Stimulated activated CD8-positive, alpha-beta memory T cell treated with anti-CD3 and anti-CD28 coated beads, Interleukin-4, amount 100 ng/mL, for 1 hour (primary cell): Measurements from ENCODE around the gene GPR78.

Experiments used
- DNase-seq, 2 donors: peaks; one replicate each; pipeline ENCODE4 v3.0.0-alpha.2; 2020; ENCODE audit warnings: low read depth in 2 of 2, low spot score in 1 of 2

GPR78 gene

DNA sequence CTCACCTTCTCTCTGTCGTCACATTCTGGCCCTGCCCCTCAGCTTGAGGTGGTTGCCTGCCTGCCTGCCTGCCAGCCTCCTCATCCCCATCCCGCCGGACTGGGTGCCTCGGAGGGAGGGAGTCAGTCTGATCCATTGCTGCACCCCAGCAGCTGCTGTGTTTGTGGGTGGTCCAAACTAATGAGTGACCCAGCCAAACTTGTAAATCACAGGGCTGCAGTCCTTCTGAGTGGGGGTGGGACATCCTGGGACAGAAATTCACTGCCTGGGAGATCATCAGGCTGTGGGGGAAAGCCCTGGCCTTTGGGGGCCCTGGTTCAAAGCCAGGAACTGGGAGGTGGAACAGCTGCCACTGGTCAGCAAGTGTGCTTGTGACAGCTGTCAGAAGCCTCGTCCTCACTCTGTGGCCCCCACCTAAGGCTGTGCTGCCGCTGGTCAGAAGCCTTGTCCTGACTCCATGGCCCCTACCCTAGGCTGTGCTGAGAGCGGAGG is 5.6 kb downstream of the GPR78 start:
- no peak for DNase-seq

DNA sequence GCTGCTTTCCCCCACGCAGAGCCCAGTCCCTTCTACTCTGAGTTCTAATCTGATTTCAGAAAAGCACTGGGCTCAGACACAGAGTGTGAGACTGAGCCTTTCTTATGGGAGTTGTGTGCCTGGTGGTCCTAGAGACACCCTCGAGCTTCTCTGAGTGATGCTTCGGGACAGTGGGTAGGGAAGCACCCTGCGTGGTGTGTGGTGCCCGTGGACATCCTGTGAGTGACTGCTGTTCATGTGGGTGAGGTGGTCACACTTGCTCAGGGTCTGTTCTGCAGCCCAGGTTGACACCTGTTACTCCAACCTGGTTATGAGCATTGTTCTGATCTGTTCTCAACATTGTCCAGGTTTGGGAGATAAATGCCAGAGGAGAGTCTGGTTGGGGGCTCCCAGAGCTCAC is 6.1 kb downstream of the GPR78 start:
- no peak for DNase-seq

DNA sequence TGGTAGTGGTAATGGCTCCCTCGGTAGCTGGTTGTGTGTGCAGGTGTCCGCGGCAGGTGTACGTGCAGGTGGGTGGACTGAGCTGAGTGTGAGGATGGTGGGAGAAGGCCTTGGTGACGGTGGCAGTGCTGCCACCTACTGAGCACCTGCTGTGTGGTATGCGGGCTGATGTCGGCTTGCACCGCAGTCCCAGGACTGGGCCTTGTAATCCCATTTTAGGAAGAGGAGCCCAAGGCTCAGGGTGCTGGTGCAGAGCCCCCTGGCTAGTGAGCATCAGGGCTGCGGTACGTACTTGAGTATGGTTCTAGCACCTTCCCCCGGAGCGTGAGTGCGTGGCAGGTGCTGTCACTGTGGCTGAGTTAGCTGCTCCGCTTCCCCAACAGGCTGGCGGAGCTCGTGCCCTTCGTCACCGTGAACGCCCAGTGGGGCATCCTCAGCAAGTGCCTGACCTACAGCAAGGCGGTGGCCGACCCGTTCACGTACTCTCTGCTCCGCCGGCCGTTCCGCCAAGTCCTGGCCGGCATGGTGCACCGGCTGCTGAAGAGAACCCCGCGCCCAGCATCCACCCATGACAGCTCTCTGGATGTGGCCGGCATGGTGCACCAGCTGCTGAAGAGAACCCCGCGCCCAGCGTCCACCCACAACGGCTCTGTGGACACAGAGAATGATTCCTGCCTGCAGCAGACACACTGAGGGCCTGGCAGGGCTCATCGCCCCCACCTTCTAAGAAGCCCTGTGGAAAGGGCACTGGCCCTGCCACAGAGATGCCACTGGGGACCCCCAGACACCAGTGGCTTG is 6.7 kb downstream of the GPR78 start:
- no peak for DNase-seq

DNA sequence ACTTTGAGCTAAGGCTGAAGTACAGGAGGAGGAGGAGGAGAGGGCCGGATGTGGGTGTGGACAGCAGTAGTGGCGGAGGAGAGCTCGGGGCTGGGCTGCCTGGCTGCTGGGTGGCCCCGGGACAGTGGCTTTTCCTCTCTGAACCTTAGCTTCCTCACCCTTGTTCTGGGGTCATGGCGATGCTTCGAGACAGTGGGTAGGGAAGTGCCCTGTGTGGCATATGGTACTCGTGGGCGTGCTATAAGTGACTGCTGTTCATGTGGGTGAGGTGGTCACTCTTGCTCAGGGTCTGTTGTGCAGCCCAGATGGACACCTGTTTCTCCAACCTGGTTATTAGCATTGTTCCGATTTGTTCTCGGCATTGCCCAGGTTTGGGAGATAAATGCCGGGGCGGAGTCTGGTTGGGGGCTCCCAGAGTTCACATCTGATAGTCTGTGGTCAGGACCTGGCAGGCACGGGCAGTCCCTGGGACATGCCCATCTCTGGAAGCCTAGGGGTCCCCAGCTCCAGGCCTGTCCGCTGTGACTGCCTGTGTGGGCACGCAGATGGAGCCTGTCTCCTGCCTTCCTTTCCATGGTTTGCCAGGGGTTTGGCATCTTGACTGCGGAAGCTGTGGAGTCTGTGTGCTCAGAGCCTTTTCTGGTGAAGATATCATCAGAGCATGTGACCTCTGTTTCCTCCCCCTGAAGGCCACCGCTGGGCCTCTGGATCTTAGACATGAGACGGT is 7.4 kb downstream of the GPR78 start:
- DNase-seq: no peak

GRCh38 chr4:8588196-8588470 is 7.9 kb downstream of the GPR78 start:
- DNase-seq: no peak

GRCh38 chr4:8589336-8589735 is 9.1 kb downstream of the GPR78 start:
- DNase-seq: no peak

GRCh38 chr4:8589823-8590545 is 9.8 kb downstream of the GPR78 start:
- no peak for DNase-seq

DNA sequence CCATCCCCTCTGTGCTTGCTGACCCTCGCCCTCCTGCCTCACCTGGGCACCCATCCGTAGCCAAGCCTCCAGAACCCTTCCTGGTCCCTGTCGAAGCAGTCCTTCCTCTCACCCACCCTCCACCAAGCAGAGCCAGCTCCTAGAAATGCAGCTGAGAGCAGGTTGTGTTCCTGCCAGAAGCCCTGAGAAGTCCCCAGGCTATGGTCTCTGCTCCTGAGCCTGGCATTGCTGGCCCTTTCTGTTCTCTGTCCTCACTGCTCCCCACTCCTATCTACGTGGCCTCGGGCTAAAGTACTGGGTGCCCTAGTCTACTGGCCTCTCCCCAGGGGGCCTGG is 10.3 kb downstream of the GPR78 start:
- no peak for DNase-seq

DNA sequence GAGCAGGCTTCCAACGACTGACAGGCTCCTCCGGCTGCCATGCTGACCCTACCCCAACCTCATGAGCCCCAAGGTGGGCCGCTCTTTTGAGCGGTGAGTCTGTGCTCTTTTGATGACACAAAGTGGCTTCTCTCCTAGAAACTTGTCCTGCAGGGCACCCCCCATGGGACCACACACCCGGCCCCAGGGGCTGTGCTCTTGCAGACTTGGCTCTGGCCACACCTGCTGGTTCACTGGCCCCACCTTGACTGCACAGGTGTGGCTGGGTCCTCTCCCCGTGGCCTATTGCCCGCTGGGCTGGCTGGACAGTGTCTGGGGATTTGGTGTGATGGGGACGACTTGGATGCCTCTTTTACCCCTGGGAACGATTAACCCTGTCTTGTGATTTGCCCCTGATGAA is 10.9 kb downstream of the GPR78 start:
- DNase-seq: no peak

DNA sequence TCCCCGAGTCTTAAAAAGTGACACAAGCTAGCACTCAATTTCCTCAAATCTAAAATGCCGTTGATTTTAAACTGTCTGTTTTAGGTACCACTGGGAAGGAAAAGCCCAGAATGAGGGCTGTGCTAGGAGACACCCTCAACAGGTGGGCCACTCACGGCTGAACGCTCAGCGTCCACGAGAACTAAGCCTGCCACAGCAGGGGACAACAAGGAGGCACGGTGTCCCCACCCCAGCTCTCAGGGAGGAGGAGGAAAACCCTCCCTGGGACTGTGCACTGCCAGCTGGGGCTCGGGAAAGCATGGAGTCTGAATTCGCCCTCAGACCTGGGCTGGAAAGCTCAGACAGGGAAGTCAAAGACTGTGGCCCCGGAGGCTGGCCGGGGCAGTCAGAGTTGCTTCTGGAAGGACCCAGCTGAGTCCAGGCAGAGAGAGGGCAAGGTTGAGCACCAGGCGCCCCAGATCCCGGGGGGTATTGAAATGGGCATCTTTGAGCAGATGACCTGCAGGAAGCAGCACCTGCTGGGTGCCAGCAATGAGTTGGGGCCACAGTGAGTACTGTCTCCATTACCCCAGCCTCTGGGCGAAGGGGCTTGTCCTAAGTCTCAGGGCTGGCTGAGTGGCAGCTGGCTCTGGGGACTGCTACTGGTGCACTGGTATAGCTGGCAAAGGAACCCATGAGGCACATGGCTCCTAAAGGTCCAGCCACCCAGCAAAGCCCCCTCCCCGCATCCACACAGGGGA is 11.6 kb downstream of the GPR78 start:
- no peak for DNase-seq

- no peak for DNase-seq
Observed at GRCh38 chr4:8592366-8593263, 12.4 kb downstream of the GPR78 start, which contains the start of gene CPZ. TSS of gene CPZ (plus strand) at chr4:8592765. CDS start at chr4:8592834, 69 bp downstream.

- DNase-seq: no peak
Observed at GRCh38 chr4:8593264-8594096, 13.3 kb downstream of the GPR78 start.

GRCh38 chr4:8594097-8595038 is 14.2 kb downstream of the GPR78 start:
- DNase-seq: no peak

DNA sequence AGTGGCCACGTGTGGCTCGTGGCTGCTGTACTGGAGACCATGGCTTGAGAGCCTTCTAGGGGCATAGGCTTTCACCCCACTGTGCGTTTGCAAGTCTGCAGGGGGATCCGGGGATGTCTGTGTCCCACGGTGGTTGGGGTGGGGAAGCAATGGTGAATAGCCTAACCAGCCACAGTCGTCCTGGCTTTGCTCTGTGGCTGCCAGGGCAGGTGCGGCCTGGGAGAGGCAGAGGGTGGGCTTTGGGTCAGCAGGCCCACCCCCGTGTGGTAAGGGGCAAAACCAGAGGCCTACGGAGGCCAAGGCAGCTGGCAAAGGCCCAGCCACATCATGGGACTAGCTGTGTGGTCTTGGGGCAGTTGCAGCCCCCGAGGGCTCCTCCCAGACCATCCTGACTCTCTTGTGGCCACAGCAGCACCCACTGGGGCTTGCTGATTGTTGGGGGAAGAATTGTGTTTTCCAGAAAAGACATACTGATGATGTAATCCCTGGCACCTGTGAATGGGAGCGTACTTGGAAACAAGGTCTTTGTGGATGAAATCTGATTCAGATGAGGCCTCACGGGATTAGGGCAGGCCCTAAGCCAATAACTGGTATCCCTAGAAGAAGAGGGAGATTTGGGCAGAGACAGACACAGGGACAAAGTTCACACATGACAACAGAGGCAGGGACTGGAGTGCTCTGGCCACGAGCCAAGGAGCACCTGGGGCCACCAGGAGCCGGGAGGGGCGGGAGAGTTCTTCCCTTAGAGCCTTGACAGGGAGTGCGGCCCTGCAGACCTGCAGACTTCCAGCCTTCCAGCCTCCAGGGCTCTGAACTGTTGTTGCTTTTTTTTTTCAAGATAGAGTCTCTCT is 15.3 kb downstream of the GPR78 start:
- no peak for DNase-seq

DNA sequence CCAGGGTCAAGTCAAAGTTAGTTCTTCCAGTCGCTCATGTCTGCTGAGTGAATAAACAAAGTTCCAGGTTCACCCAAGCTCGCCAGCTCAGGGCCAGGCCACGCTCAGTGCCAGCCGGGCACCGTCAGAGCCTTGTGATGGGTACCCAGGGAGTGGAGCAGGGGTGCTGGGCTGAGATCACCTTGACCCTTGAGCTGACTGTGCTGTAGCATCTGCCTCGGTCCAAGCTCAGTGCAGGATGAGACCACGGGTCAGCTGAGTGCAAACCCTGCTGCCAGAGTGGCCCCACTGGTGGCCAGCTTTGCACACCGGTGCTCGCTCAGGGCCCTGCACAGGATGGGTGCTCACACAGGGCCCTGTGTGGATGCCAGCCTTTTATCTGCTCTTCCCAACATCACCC is 16.7 kb downstream of the GPR78 start:
- DNase-seq: no peak

DNA sequence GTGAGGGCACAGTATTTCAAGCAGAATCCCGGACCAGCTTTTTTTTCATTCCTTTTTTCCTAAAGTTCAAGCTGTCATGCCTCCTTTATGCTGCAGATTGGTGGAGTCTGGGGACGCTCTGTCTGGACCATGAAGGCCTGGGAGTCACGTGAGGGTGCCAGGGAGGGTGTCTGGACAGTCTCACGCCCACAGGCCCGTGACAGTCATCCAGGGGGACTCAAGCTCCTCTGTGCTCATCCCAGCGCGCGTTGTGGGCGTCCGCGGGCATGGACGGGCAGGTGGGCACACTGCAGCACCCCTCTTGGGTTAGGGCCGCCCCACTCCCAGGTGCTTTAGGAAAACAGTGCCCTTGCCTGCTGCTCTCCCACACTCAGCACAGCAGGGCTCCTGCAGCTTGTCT is 17.1 kb downstream of the GPR78 start:
- no peak for DNase-seq

GRCh38 chr4:8597791-8598190 is 17.6 kb downstream of the GPR78 start:
- DNase-seq: no peak
